WI38 (cell line): Measurements from ENCODE around the gene FBXW12.

Experiments used
- H3K4me3 ChIP-seq: 2 replicates; pipeline ENCODE4 v1.5.1; 2011; ENCODE audit warnings: low read depth, mild to moderate bottlenecking, control low read depth, low read length
- TF ChIP-seq, protein P1 (sequence below): IDR thresholded peaks from 2 replicates; pipeline ENCODE4 v1.5.1; 2012; ENCODE audit warnings: low read depth, mild to moderate bottlenecking, control low read depth, low read length

The FBXW12 gene

DNA sequence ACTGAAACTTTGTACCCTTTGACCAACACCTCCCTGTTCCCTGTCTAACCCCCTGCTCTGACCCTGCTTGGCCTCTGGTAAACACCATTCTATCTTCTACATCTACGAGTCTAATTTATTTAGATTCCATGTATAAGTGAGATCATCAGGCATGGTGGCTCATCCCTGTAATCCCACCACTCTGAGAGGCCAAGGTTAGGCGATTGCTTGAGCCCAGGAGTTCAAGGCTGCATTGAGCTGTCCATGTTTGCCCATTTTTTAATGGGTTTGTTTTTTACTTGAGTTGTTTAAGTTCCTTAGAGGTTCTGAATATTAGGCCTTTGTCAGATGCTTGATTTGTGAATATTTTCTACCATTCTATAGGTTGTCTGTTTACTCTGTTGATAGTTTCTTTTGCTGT is 16.9 kb downstream of the FBXW12 start:
- TF ChIP-seq, protein P1, sequence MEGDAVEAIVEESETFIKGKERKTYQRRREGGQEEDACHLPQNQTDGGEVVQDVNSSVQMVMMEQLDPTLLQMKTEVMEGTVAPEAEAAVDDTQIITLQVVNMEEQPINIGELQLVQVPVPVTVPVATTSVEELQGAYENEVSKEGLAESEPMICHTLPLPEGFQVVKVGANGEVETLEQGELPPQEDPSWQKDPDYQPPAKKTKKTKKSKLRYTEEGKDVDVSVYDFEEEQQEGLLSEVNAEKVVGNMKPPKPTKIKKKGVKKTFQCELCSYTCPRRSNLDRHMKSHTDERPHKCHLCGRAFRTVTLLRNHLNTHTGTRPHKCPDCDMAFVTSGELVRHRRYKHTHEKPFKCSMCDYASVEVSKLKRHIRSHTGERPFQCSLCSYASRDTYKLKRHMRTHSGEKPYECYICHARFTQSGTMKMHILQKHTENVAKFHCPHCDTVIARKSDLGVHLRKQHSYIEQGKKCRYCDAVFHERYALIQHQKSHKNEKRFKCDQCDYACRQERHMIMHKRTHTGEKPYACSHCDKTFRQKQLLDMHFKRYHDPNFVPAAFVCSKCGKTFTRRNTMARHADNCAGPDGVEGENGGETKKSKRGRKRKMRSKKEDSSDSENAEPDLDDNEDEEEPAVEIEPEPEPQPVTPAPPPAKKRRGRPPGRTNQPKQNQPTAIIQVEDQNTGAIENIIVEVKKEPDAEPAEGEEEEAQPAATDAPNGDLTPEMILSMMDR = no peak
- H3K4me3 ChIP-seq = no peak overlapping the region

DNA sequence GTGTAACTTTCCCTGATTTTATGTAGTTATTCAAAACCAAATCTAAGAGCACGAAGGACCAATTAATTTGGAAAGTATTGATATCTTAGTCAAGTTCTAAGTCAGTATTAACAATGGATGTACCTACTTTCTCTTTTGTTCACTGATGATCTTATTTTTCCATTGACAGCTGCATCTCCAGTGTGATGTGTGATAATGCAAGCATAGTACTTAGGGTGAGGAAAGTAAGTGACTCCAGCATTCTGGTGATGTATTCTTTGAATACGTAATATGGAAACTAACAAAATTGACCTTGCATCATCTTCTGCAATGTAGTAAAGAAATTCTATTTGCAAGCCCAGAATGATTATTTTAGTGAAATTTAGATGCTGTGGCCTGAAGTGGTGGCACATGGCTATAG is 22.4 kb downstream of the FBXW12 start:
- no peak overlapping the region for H3K4me3 ChIP-seq
- TF ChIP-seq, protein P1 = no peak

DNA sequence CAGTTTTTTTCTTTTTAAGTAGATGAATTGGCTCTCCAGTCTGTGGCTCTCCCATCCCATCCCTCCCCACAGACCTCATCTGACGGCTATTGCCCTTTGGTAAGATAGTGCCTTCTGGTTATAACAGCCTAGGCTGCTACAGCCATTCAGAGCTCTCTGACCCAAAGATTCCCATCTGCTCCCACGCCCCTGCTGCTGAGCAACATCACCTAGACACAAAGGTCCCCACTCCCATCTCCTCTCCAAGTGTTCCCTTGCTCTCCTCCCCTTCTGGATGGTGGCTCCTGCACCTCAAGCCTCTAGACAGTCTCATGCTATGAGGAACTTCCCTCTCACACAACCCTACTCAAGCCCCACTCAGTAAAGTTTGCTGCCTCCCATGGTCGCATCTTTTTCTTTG is 23.7 kb downstream of the FBXW12 start:
- H3K4me3 ChIP-seq = no peak overlapping the region
- TF ChIP-seq, protein P1 = no peak

DNA sequence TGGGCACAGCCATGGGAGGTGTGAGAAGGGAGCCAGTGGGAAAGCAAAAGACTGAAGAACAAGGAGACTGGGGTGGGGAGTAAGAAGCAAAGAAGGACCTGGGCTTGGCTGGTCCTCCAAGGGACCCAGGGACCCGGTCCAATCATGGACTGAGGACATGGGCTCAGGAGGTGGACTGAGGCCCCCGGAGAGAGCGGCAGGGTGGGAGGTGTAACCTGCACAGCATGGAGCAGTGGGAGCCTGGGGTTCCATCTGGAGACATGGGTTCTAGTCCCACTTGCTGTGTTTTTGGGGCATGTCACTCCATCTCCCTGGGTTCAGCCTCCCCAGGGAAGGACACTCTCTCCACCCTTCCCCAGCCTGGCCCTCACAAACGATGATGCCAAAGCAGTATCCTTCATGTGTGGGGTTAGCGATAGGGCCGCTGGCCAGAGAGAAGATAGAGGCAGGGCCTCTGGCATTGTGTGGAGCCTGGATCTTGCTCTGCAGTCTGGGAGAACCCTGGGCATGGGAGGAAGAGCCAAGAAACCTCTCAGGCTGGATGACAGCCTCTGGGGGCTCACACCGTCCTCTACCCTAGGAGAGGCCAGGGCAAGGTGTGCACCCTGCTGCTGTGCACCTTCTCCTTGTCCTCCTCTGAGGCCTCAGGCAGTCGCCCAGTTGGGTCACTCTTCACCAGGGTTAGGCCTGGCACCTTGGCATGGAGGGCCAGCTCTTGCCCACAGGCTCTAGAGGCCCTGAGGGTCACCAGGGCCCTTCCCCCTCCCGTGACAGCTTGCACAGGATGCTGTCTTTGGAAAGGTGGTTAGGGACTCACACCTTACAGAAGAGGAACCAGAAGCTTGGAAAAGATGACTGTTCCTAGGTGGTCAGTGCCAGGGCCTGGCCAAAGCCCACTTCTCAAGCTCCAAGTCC is 26.0 kb downstream of the FBXW12 start:
- TF ChIP-seq, protein P1 = no peak
- H3K4me3 ChIP-seq = no peak overlapping the region

DNA sequence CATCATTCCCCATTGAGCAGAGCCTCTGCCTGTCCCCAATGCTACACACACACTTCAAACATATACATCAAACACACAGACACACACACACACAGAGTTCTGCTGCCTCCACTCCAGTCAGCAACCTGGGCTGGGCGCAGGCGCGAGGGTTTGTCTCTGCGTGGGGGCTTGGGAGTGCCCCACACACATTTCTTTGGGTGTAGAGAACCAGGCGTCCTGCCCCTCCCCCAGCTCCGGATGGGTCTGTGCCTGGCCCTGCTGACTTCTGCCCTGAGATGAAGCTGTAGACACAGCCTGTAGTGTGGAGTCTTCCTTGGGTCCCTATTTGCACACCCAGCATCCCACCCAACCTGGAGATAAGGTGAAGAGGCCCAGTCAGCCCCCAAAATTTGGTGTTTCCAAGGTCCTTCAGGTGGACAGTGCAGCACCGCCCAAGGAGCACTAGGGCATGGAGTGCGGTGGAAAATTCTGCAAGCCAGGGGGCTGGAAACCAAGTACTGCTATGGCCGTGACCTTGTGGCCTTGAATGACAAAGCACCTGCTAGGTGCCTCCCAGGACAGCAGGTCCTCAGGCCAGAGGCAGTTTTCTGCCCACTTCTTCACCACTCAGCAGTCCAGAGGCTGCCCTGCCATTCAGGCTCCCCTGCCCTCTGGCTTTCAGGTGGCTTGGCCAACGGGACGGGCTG is 26.8 kb downstream of the FBXW12 start:
- no peak overlapping the region for H3K4me3 ChIP-seq
- TF ChIP-seq, protein P1 = no peak

DNA sequence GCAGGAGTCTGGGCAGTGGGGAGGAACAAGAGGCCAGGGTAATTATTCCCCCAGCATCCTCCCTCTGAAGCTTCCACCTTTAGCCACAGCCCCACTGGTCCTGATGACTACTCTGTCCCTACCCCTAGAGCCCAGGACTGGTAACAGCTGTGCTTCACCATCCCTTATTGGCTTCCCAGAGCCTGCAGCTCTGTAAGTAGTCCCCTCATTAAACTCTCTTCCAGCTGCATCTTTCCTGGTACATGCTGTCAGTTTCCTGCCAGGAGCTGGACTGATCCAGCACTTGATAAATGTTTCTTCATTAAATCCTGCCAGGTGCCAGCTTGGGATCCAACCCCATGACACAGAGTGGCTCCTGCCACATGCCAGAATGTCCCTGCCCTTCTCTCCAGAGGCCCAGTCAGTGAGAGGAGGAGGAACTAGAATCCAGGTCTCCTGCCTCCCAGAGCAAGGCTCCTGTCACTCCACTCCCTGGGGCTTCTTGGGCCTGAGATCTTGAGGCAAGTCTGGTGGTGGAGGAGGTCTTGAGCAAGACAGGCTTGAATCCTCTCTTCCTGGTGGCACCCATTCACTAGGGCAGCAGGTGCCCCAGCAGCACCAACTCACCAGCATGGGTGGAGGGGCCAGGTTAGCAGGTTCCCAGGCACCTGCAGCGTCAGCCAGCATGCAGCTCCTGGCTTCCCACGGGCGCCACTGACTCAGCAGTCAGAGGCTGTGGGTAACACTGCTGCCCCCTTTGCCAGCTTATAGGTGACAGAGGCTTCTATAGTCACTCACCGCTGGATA is 27.6 kb downstream of the FBXW12 start:
- TF ChIP-seq, protein P1 = no peak
- no peak overlapping the region for H3K4me3 ChIP-seq
